MM.1S (cell line): ENCODE measurements around the gene CCDC138.

Experiments used
- CTCF ChIP-seq: fragments of 300-600 bp; sonication (generic); IDR thresholded peaks from 2 replicates; pipeline ENCODE4 v1.5.1; 2016; ENCODE audit warnings: antibody characterized with exemption, low read length, mixed read lengths
- EZH2 ChIP-seq: fragments of 300-600 bp; sonication (generic); optimal IDR thresholded peaks from 2 replicates; pipeline ENCODE3; 2017; ENCODE audit warnings: low read depth, mild to moderate bottlenecking, antibody characterized with exemption, low read length, mixed read lengths
- EZH2phosphoT487 ChIP-seq: fragments of 300-600 bp; sonication (generic); IDR thresholded peaks from 2 replicates; pipeline ENCODE4 v1.6.1; 2018; ENCODE audit warnings: antibody characterized with exemption, low read length

- TF ChIP-seq EZH2 (no peak), CTCF (no peak), EZH2phosphoT487 (no peak)
Observed at GRCh38 chr2:108922141-108922915, 135.8 kb downstream of the CCDC138 start.
